HG03103 (cell line): Measurements from ENCODE around the gene IKZF3.

Source experiments
- ATAC-seq: cut with Tn5 transposase; IDR thresholded peaks from one replicate; pipeline ENCODE4 v1.9.1; 2021; ENCODE audit warnings: low read depth; ENCODE audit not compliant: unreplicated experiment

Gene IKZF3

GRCh38 chr17:39818358-39819000, 45.6 kb downstream of the IKZF3 start:
- ATAC-seq = no peak

DNA sequence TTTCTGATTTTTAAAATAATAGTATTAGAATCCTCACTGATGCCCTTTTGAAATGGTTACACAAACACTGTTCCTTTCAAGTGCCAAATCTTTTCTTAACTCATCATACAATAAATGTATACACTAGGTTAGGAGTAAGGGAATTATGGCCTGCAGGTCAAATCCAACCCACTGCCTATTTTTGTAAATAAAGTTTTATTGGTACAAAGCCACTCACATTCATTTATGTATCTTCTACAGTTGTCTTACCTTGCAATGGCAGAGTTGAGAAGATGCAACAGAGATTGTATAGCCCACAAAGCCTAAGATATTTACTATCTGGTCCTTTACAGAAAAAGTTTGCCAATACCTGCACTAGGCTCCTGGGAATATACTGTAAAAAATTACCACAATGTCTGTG, 47.8 kb downstream of the IKZF3 start:
- ATAC-seq = no peak

DNA sequence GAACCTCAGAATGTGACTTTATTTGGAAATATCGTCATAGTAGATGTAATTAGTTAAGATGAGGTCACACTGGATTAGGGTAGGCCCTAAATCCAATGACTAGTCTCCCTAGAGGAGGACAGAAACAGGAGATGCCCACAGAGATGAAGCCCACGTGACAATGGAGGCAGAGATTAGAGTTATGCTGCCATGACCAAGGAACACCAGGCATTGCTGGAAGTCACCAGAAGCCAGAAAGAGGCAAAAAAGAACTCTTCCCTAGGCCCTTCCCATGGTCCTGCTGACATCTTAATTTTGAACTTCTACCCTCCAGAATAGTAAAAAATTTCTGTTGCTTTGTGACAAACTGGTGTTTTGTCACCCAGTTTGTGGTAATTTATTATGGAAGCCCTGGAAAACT, 49.6 kb downstream of the IKZF3 start:
- ATAC-seq = no peak

GRCh38 chr17:39813631-39814030, 50.5 kb downstream of the IKZF3 start:
- no peak for ATAC-seq

DNA sequence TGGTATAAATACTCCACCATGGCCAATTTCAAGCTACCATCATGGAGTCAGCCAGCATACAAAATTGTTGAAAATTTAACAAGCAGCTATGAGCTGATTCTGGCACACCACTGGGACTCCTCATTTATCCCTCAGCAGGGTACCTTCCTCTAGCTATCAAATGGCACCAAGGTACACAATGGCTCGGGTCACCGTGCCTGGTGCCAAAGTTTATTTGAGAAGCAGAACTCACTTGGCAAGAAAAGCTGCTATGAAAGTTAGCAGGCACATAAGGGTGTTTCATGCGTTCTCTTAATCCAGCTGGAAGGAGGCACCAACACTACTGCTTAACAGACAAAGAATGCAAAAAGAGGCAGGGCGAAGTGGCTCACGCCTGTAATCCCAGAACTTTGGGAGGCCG, 51.6 kb downstream of the IKZF3 start:
- no peak for ATAC-seq

- no peak for ATAC-seq
Measured at GRCh38 chr17:39810939-39811728, 53.0 kb downstream of the IKZF3 start.

- ATAC-seq = no peak
Measured at GRCh38 chr17:39809221-39809620, 54.9 kb downstream of the IKZF3 start.

DNA sequence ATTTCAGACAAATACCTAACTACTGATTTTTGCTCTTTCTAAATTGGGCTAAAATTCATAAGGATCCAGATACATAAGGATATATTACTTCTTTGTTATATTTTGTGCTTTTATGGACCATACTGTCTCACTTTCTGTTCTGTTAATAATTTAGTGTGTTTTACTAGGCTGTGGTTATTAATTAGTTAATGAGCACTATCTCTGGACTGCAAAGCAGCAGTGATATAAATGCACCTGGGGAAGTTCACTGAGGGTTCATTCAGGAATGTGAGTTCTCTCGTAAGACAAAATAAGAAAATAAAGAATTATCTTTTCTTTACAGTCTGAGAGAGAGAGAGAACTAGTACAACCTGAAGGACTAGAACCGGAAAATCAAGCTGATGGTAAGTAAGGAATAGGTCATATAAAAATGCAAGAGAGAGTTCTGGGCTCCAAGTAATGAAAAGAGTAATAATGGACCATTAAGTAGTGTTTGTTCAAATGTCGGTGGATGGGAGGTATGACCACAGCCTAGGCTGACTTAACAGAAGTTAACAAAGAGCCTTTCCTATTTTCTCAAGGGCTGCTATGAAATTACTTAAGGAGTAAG, 55.6 kb downstream of the IKZF3 start:
- ATAC-seq = no peak

DNA sequence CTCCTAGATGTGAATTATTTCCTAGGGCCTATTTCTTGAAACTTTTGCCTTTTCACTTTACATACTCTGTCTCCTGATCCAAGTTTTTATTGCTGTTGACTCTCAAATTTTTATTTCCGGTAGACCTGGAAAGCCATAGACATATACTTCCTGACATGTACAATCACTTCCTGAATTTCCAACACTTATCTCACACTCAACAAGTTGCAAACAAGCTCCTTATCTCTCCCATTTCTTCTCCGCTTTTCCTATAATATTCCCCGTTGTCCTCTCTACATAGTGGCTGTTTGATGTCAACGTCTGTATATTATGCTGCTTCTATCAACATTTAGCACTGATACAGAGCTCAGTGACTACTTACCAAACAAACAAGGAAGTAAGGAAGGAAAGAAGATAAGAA, 59.3 kb downstream of the IKZF3 start:
- no peak for ATAC-seq

DNA sequence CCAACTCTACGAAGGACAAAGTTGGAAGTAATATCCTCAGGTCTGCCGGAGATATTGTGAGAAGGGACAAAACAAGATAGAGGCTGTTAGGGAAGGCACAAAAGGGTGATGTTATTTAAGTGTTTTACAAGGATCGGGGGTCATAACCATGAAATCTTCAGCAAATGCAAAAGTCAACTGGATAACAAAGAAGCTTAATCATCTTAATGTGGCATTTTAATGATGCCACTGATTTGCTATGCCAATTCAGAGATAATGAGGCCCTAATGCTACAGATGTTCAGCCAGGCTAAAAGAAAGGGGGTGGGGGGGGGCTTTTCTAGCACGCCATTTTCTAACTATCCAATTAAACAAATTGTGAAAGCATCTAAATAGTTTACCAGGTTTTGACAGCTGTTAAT, 63.1 kb downstream of the IKZF3 start:
- ATAC-seq = no peak

DNA sequence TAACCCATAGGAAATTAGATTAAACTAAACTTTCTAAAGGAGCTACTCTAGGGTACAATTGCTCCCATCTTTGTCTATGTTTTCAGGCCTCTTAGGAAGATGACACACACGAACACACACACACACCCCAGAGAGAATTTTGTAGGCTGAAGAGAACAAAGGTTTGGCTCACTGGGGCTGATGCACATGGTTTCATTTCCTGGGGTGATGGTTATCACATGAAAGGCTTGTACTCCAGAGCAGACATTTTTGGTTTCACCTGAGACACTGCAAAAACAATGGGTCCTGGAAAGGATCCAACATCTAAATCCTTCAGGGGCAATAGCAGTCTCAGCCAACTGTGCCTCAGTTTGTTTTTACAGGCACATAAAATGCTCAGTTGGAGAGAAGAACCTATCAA, 63.6 kb downstream of the IKZF3 start:
- ATAC-seq = no peak

DNA sequence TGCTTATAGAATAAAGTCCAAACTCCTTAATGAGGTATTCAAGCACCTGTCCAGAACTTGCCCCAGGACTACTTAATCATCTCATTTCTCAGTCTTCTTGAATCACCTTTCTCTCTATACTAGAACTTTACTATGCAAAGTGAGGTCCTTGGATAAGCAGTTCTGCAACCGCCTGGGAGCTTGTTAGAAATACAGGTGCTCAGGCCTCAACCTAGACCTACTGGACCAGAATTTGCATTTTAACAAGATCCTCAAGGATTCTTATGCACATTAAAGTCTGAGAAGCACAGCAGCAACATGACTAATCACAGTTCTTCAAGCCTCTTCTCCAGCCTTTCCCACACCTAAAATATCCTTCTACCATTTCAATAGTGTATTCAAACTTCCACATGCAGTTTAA, 64.7 kb downstream of the IKZF3 start:
- ATAC-seq = no peak

DNA sequence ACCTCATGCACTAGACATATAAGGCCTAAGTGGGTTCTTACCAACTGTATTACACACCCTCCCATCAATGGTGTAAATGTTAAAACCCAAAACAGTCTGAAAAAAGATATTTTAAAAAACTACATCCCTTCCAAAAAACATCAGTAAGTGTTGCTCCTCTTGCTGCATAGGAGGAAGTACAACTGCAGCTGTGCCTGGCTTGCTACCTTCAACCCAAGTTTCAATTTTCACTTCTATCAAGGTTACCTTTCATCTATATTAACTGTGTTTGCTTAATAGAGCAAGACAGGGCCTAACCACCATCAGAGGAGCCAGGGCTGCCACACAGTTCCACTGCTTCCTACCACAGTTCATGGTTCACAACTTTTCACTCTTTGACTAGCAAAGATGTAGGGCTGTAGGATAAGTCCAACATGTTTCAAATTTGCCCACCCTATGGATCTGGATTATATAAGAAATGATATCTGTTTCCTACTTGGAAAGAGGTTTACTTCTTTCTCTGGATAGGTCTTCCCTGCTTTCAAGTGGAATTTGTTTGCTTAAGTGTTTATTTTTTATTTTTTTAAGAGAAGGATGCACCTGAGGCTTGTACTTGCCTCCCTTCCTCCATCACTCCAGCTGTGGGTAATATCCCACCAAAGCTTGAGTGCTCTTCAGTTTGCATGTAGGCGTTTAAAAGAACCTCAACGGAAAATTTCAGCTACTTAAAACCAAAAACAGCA, 69.7 kb downstream of the IKZF3 start:
- ATAC-seq = no peak

- no peak for ATAC-seq
Measured at GRCh38 chr17:39793301-39793872, 70.7 kb downstream of the IKZF3 start.

DNA sequence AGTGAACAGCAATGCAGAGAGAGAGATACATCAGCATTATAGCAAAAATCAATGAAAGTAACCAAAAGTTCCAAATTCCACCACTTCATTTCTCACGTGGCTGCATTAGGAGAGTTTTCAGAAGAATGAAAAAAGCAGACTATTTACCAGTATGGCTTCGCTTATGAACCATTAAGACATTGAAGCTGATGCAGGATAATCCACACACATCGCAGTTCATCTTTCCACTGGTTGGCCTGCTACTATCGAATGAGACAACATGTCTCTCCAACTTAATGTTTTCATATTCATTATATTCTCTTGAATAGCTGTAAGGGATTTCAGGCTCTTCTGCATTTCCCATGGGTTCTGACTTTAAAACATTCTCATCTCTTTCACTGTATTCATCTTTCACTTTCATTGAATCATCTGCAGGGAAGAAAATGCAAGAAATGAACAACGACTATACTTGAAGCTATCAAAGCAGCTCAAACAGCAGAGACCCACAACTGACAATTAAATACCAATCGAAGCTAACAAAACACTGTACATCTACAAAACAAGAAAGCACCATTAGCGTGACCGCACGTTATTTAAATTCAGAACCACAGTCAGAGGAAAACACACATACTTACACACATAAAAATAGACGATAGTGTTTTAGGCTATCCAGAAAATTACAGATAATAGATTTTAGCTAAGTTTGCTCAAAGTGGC, 71.4 kb downstream of the IKZF3 start:
- no peak for ATAC-seq

GRCh38 chr17:39791111-39791992, 72.8 kb downstream of the IKZF3 start:
- no peak for ATAC-seq

- no peak for ATAC-seq
Measured at GRCh38 chr17:39787743-39788484, 76.2 kb downstream of the IKZF3 start.

DNA sequence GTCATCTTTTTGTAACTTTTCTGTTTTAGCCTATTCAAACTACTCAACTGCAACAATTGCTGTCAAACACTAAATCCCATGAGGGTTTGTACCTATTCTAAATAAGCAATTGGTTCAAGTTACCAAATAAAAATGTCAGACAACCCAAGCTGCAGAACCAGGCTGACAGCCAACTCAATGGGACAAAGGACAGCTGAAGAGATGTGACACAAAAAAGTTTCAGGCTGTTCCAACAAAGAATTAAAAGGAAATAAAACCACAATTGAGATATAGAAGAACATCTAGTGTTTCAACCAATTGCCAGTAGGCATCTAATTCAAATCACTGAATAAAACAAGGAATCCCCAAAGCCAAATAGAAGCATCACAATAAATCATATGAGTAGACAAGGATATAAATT, 77.1 kb downstream of the IKZF3 start:
- ATAC-seq = no peak

- no peak for ATAC-seq
Measured at GRCh38 chr17:39782980-39783379, 81.1 kb downstream of the IKZF3 start.
